Tibial nerve (tissue), 4 donors: ENCODE data around the gene ARMC3.

Experiments used
- CTCF ChIP-seq, 5 experiments: fragments of 200-600 bp in 3 of 5; fragments of 450-650 bp in 2 of 5; sonication (generic) in 3 of 5; IDR thresholded peaks; one replicate each; pipeline ENCODE4 v1.5.1; 2016 to 2019; ENCODE audit warnings: antibody characterized with exemption in 5 of 5, mild to moderate bottlenecking in 3 of 5, moderate library complexity in 2 of 5
- EP300 ChIP-seq, 2 donors: sonication (generic); formaldehyde crosslinking; IDR thresholded peaks; one replicate each; pipeline ENCODE4 v1.6.1; 2017; ENCODE audit warnings: antibody characterized with exemption in 2 of 2, mild to moderate bottlenecking in 1 of 2
- POLR2A ChIP-seq, 2 donors: fragments of 450-650 bp; IDR thresholded peaks; one replicate each; pipeline ENCODE4 v1.6.1; 2017; ENCODE audit warnings: antibody characterized with exemption in 2 of 2, mild to moderate bottlenecking in 2 of 2, moderate library complexity in 2 of 2

GRCh38 chr10:22903694-22904093, 24.2 kb upstream of the ARMC3 start:
- no peak for TF ChIP-seq EP300 (IDR thresholded peaks at IDR 0.05)
- no peak for TF ChIP-seq POLR2A (IDR thresholded peaks at IDR 0.05)
- no peak for TF ChIP-seq CTCF (IDR thresholded peaks at IDR 0.05)
